GM12878 (cell line): ENCODE results near the gene C19orf67. TPM values are rescaled to one million over a fixed set of nuclear protein-coding genes. Genes with fewer than 3 reads are reported as not detected.

Experiments used
- ATAC-seq: fragments of 200-7000 bp; cut with Tn5 transposase; 3 replicates; pipeline ENCODE4 v1.9.1; 2020; ENCODE audit warnings: mild to moderate bottlenecking, moderate library complexity
- BruUV-seq: library from RNA; stranded (reverse); fragments of 400-500 nt; replicated peaks from 2 replicates; lab custom pipeline; 2021; lab: Mats Ljungman, UMichigan
- CTCF ChIA-PET: fragments of 300-600 bp; sonication (Branson Sonifier 250); formaldehyde crosslinking; extraction: SDS; loops from one replicate; lab custom pipeline; 2021; ENCODE audit warnings: inconsistent platforms; lab: Yijun Ruan, JAX
- POLR2A ChIA-PET: fragments of 350-600 bp; formaldehyde crosslinking; extraction: SDS; loops from one replicate; lab custom pipeline; 2021; ENCODE audit warnings: inconsistent platforms; lab: Charles Lee
- RAD21 ChIA-PET: fragments of 300-600 bp; sonication (Branson Sonifier 250); formaldehyde crosslinking; loops from one replicate; lab custom pipeline; 2023; ENCODE audit warnings: antibody characterized with exemption; ENCODE audit not compliant: unreplicated experiment; lab: Charles Lee
- SMC1A ChIA-PET: fragments of 300-600 bp; sonication (Branson Sonifier 250); formaldehyde crosslinking; loops from one replicate; lab custom pipeline; 2023; ENCODE audit not compliant: unreplicated experiment, uncharacterized antibody; lab: Charles Lee
- DNase-seq: peaks from one replicate; pipeline ENCODE4 v3.0.0-alpha.2; 2011; ENCODE audit warnings: low read depth, low spot score
- FAIRE-seq: peaks from 3 replicates; lab custom pipeline; 2011; peaks lifted over from hg19 to GRCh38; lab: Jason Lieb, UNC
- H2AFZ ChIP-seq: 2 replicates; pipeline ENCODE4 v1.6.0; 2011; ENCODE audit warnings: low read depth, low read length, control low read depth; ENCODE audit not compliant: control insufficient read depth
- H3K27ac ChIP-seq: 2 replicates; pipeline ENCODE4 v1.5.1; 2011; ENCODE audit warnings: control low read depth; ENCODE audit not compliant: control insufficient read depth, insufficient read depth
- H3K27me3 ChIP-seq, 2 experiments: replicated peaks in 1 of 2; 2 replicates each; pipeline versions ENCODE4 v1.6.0 to v1.6.1; 2011; ENCODE audit warnings: low read length in 1 of 2; ENCODE audit not compliant: control insufficient read depth in 2 of 2, insufficient read depth in 2 of 2
- H3K36me3 ChIP-seq, 2 experiments: 2 replicates each; pipeline ENCODE4 v1.5.1; 2011; ENCODE audit warnings: low read length in 1 of 2; ENCODE audit not compliant: control insufficient read depth in 2 of 2, insufficient read depth in 2 of 2
- H3K4me1 ChIP-seq: 2 replicates; pipeline ENCODE4 v1.6.1; 2011; ENCODE audit warnings: mild to moderate bottlenecking, low read length, moderate library complexity, mixed read lengths; ENCODE audit not compliant: control insufficient read depth, insufficient read depth
- H3K4me2 ChIP-seq: 2 replicates; pipeline ENCODE4 v1.6.0; 2011; ENCODE audit warnings: control low read depth; ENCODE audit not compliant: control insufficient read depth, insufficient read depth
- H3K4me3 ChIP-seq: fragments of 200-600 bp; sonication (generic); 2 replicates; pipeline ENCODE4 v1.5.1; 2016
- H3K79me2 ChIP-seq: 2 replicates; pipeline ENCODE4 v1.6.0; 2011; ENCODE audit warnings: low read length; ENCODE audit not compliant: control insufficient read depth, insufficient read depth
- H3K9ac ChIP-seq: 2 replicates; pipeline ENCODE4 v1.8.0; 2011; ENCODE audit warnings: low read length, control low read depth, mixed read lengths; ENCODE audit not compliant: control insufficient read depth, insufficient read depth
- H3K9me3 ChIP-seq: replicated peaks from 3 replicates; pipeline ENCODE4 v1.5.1; 2011; ENCODE audit warnings: mild to moderate bottlenecking, low read length; ENCODE audit not compliant: control insufficient read depth, insufficient read depth
- H4K20me1 ChIP-seq: 2 replicates; pipeline ENCODE4 v1.6.0; 2011; ENCODE audit not compliant: control insufficient read depth, insufficient read depth
- ATF2 ChIP-seq: IDR thresholded peaks from 2 replicates; pipeline ENCODE4 v1.6.1; 2012; ENCODE audit warnings: low read length, inconsistent platforms
- ATF7 ChIP-seq: fragments of 450-650 bp; IDR thresholded peaks from 2 replicates; pipeline ENCODE4 v1.6.1; 2016; ENCODE audit warnings: low read depth, mild to moderate bottlenecking
- BCL11A ChIP-seq: IDR thresholded peaks from 2 replicates; pipeline ENCODE4 v1.6.1; 2011; ENCODE audit warnings: low read depth, low read length
- FOXM1 ChIP-seq: IDR thresholded peaks from 2 replicates; pipeline ENCODE4 v1.6.1; 2012; ENCODE audit warnings: low read depth, mild to moderate bottlenecking, inconsistent platforms, low read length, moderate library complexity
- IRF4 ChIP-seq: IDR thresholded peaks from 2 replicates; pipeline ENCODE4 v1.6.1; 2011; ENCODE audit warnings: low read depth, low read length
- MEF2B ChIP-seq: fragments of 450-650 bp; IDR thresholded peaks from 2 replicates; pipeline ENCODE4 v1.6.1; 2018; ENCODE audit warnings: mild to moderate bottlenecking, moderate library complexity; ENCODE audit not compliant: partially characterized antibody, poor library complexity, severe bottlenecking
- NFXL1 ChIP-seq: fragments of 450-650 bp; IDR thresholded peaks from 2 replicates; pipeline ENCODE4 v1.6.1; 2017; ENCODE audit warnings: antibody characterized with exemption, mild to moderate bottlenecking, borderline replicate concordance
- SIX5 ChIP-seq: IDR thresholded peaks from 2 replicates; pipeline ENCODE4 v1.6.1; 2011; ENCODE audit warnings: mild to moderate bottlenecking, low read depth, low read length, moderate library complexity; ENCODE audit not compliant: severe bottlenecking
- SMAD5 ChIP-seq: IDR thresholded peaks from 2 replicates; pipeline ENCODE4 v1.6.1; 2016; ENCODE audit warnings: antibody characterized with exemption, low read depth
- SREBF2 ChIP-seq: IDR thresholded peaks from 2 replicates; pipeline ENCODE4 v1.6.1; 2012; ENCODE audit warnings: mild to moderate bottlenecking, low read length
- TAF1 ChIP-seq: IDR thresholded peaks from 2 replicates; pipeline ENCODE4 v1.6.1; 2011; ENCODE audit warnings: mild to moderate bottlenecking, low read depth, low read length, borderline replicate concordance
- ZNF274 ChIP-seq: IDR thresholded peaks from one replicate; pipeline ENCODE4 v1.8.0; 2011; ENCODE audit not compliant: insufficient read length, insufficient read depth
- ZNF687 ChIP-seq: fragments of 450-650 bp; IDR thresholded peaks from 2 replicates; pipeline ENCODE4 v1.6.1; 2017; ENCODE audit warnings: mild to moderate bottlenecking, moderate library complexity
- WGBS: methylation state at CpG from one replicate; pipeline ENCODE4 v1.1.6; 2016; ENCODE audit warnings: low lambda C conversion rate; ENCODE audit not compliant: insufficient replicate concordance, insufficient coverage; ENCODE audit errors: missing lambda C conversion rate; 5-methylcytosine and 5-hydroxymethylcytosine counted together
- in situ Hi-C: fragments of 300-500 bp; cut with MboI; formaldehyde crosslinking; loops from 9 replicates; pipeline ENCODE4 v1.14.3; 2018; ENCODE audit warnings: mixed read lengths
- intact Hi-C: fragments of 100-400 bp; cut with micrococcal nuclease; formaldehyde crosslinking; loops from one replicate; pipeline ENCODE4 v1.14.2; 2022; ENCODE audit not compliant: unreplicated experiment
- polyA plus RNA-seq, 11 experiments: library from polyadenylated mRNA; depleted of rRNA in 4 of 11; unstranded in 6 of 11; stranded (reverse) in 5 of 11; fragments of >200 nt; fragmentation: Nextera tagmentation in 4 of 11; fragmentation: Illumina TruSeq in 1 of 11; extraction: Ambion mirVana in 4 of 11; extraction: Trizol in 1 of 11; gene quantifications; 1 replicate in 1 of 11; 2 replicates in 10 of 11; pipeline versions ENCODE4 v1.2.1 to v1.2.3, GENCODE V29; 2011 to 2016; ENCODE audit warnings: inconsistent platforms in 2 of 11, missing spikeins in 2 of 11, low read depth in 1 of 11
- total RNA-seq, 4 experiments: library from RNA; depleted of rRNA in 3 of 4; stranded (reverse); fragments of >200 nt in 3 of 4; fragmentation: Illumina TruSeq in 1 of 4; extraction: Trizol in 1 of 4; gene quantifications; 2 replicates each; pipeline versions ENCODE4 v1.2.1 to v1.2.3, GENCODE V29; 2013 to 2021

The C19orf67 gene
- total and polyA plus RNA-seq, 10 of the 15 experiments (the other 5 are each of a cell fraction or from before 2014, with no cell fraction given), result 0.14 TPM; not detected in 9

GRCh38 chr19:14063105-14063504 lies 22.5 kb downstream of the C19orf67 start:
- Histone ChIP-seq H3K9me3 (no peaks in the 10 kb centered on the region), H2AFZ (no peak overlapping the region), H3K4me3 (no peak overlapping the region), H3K9ac (no peak overlapping the region), H3K79me2 (no peaks in the 10 kb centered on the region), H3K4me2 (no peak overlapping the region), H4K20me1 (no peaks in the 10 kb centered on the region; the same call in 1 of the 2 replicates), H3K27ac (no peak overlapping the region), H3K27me3 (peaks cover 0 to 4% of the 10 kb centered on the region in 2 experiments; a peak in 3 of 4 replicates), H3K4me1 (no peaks in the 10 kb centered on the region), H3K36me3 (no peaks in the 10 kb centered on the region)
- FAIRE-seq, result no peak
- WGBS, result 44% methylated on average over 7 of the region's 7 CpGs
- TF ChIP-seq BCL11A (no peak), IRF4 (no peak), MEF2B (no peak), FOXM1 (no peak), ZNF274 (no peak), SREBF2 (no peak), SIX5 (no peak)
- RAD21 ChIA-PET, result no interaction called here
- SMC1A ChIA-PET, result no interaction called here
- intact Hi-C loops, result no loop called here
- no peak for DNase-seq
- ATAC-seq, result no peak
- POLR2A ChIA-PET, result no interaction called here
- no TSS peak for BruUV-seq
- in situ Hi-C loops, result loop anchor here (25.0 kb wide), 1 partner anchor 776 kb away; no protein-coding TSS in a partner anchor
- CTCF ChIA-PET, result interaction anchor here (1.3 kb wide), 1 partner anchor 9 kb away, joined by 3 read pairs; no protein-coding TSS in a partner anchor

GRCh38 chr19:14062558-14062855 lies 23.1 kb downstream of the C19orf67 start:
- H3K27ac ChIP-seq, result no peak overlapping the region
- ChIA-PET CTCF (interaction anchor here (1.3 kb wide), 1 partner anchor 9 kb away, joined by 3 read pairs; no protein-coding TSS in a partner anchor), RAD21 (no interaction called here), POLR2A (no interaction called here), SMC1A (no interaction called here)
- H3K9me3 ChIP-seq, result no peaks in the 10 kb centered on the region
- ATAC-seq, result no peak
- peaks cover 0 to 6% of the 10 kb centered on the region in 2 experiments; a peak in 3 of 4 replicates for H3K27me3 ChIP-seq
- H3K79me2 ChIP-seq, result no peaks in the 10 kb centered on the region
- H3K4me3 ChIP-seq, result no peak overlapping the region
- BruUV-seq, result no TSS peak
- no peaks in the 10 kb centered on the region; the same call in 1 of the 2 replicates for H4K20me1 ChIP-seq
- no peak overlapping the region for H3K4me2 ChIP-seq
- no peaks in the 10 kb centered on the region for H3K4me1 ChIP-seq
- no peak for FAIRE-seq
- H2AFZ ChIP-seq, result no peak overlapping the region
- in situ Hi-C loops (loop anchor here (25.0 kb wide), 1 partner anchor 775 kb away; no protein-coding TSS in a partner anchor), intact Hi-C loops (no loop called here)
- no peaks in the 10 kb centered on the region for H3K36me3 ChIP-seq
- 33% methylated on average over 5 of the region's 5 CpGs for WGBS
- H3K9ac ChIP-seq, result no peak overlapping the region
- DNase-seq, result no peak
- TF ChIP-seq ATF2 (no peak), SMAD5 (no peak), TAF1 (no peak), ATF7 (no peak), ZNF687 (no peak), NFXL1 (no peak)
